Subcutaneous adipose tissue (tissue), 4 donors: ENCODE results near the gene DUSP28. TPM values are rescaled to one million over a fixed set of nuclear protein-coding genes. Genes with fewer than 3 reads are reported as not detected.

ENCODE experiments used
- total RNA-seq, 4 donors: library from RNA; depleted of rRNA; stranded (reverse); fragments of >200 nt; gene quantifications; one replicate each; pipeline ENCODE4 v1.1.0, GENCODE V29; 2016
- TF ChIP-seq, protein P1 (sequence below): fragments of 450-650 bp; IDR thresholded peaks from one replicate; pipeline ENCODE4 v1.5.1; 2016; ENCODE audit warnings: low read depth, mild to moderate bottlenecking, control low read depth, antibody characterized with exemption, moderate library complexity

Gene DUSP28
- total RNA-seq, 4 donors from 2014 or later: 2.8 to 7.2 (median 4.8) TPM

DNA sequence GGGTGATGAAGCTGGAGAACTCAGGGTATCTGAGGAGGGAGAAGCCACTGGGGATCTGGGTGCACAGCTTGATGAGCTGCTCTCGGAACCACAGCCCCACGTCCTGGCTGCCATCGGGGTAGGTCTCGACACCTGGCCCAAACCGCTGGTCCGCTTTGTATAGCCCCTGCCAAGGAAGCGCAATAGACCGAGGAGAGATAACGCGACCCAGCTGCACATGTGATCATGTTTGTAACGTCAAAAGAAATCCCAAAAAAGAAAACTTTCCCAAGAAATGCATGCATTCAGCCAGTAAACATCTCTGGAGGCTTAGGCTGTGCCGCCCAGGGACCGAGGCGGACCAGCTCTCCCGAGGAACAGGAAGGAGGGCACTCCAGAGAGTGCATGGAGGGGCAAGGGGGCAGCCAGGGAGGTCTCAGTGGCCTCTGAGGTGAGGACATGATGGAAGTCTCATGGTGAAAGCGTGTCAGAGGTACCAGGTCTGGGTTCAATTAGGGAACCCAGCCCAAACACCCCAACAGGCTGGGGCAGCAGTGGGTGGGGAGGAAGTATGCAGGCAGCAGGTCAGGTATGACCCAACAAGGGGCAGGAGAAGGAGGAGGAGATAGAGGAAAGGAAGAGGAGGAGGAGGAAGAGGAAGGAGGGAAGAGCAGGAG, 30.7 kb upstream of the DUSP28 start:
- TF ChIP-seq, protein P1, sequence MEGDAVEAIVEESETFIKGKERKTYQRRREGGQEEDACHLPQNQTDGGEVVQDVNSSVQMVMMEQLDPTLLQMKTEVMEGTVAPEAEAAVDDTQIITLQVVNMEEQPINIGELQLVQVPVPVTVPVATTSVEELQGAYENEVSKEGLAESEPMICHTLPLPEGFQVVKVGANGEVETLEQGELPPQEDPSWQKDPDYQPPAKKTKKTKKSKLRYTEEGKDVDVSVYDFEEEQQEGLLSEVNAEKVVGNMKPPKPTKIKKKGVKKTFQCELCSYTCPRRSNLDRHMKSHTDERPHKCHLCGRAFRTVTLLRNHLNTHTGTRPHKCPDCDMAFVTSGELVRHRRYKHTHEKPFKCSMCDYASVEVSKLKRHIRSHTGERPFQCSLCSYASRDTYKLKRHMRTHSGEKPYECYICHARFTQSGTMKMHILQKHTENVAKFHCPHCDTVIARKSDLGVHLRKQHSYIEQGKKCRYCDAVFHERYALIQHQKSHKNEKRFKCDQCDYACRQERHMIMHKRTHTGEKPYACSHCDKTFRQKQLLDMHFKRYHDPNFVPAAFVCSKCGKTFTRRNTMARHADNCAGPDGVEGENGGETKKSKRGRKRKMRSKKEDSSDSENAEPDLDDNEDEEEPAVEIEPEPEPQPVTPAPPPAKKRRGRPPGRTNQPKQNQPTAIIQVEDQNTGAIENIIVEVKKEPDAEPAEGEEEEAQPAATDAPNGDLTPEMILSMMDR: no peak

DNA sequence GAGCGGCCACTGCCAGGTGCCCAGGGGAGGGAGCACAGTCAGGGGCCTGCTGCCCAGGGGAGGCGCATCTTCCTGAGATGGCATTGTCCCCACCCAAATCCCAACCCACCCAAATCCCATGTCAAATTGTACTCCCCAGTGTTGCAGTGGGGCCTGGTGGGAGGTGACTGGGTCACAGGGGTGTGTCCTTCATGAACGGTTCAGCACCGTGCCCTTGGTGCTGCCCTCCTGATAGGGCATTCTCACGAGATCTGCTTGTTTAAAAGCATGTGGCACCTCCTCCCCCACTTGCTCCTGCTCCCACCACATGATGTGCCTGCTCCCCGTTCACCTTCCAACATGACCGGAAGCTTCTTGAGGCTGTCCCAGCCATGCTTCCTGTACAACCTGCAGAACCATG, 30.0 kb upstream of the DUSP28 start:
- TF ChIP-seq, protein P1: no peak

DNA sequence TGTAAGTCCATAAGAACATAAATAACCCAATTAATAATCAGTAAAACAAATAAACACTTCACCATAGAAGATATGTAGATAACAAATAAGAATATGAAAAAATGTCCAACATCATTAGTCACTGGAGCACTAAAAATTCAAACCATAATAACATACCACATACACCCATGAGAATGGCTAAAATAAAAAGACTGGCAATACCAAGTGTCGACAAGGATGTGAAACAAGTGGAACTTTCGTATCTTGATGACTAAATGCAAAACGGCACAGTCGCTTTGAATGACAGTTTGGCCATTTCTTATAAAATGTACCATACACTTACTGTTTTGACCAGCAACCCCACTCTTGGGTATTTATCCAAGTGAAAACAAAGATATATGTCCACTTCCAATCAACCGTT, 29.1 kb upstream of the DUSP28 start:
- TF ChIP-seq, protein P1: no peak

DNA sequence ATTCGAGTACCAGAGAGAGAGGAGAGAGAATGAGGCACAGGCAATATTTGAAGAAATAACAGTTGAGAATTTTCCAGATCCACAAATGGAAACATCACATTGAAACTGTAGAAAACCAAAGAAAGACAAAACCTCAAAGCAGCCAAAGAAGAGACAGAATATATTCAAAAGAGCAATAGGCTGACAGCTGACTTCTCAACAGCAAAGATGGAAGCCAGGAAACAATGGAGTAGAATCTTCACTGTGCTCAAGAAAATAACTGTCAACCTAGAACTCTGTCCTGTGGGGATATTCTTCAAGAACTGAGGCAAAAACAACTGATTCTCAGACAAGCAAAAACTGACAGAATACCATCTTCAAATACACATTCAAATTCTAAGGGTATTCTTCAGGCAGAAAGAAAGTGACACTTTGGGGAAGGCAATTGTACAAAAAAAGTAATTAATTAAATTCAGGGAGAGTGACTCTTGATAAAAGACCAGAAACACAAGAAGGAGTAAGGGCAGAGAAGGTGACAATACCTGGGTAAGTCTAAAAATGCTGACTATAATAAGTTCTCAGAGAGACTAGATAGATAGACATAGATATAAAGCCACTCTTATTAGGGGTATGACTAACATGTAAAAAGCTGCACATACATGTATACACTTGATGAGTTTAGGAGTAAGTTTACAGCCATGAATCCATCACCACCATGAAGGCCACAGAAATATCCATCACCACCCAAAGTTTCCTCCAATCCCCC, 28.0 kb upstream of the DUSP28 start:
- TF ChIP-seq, protein P1: no peak

DNA sequence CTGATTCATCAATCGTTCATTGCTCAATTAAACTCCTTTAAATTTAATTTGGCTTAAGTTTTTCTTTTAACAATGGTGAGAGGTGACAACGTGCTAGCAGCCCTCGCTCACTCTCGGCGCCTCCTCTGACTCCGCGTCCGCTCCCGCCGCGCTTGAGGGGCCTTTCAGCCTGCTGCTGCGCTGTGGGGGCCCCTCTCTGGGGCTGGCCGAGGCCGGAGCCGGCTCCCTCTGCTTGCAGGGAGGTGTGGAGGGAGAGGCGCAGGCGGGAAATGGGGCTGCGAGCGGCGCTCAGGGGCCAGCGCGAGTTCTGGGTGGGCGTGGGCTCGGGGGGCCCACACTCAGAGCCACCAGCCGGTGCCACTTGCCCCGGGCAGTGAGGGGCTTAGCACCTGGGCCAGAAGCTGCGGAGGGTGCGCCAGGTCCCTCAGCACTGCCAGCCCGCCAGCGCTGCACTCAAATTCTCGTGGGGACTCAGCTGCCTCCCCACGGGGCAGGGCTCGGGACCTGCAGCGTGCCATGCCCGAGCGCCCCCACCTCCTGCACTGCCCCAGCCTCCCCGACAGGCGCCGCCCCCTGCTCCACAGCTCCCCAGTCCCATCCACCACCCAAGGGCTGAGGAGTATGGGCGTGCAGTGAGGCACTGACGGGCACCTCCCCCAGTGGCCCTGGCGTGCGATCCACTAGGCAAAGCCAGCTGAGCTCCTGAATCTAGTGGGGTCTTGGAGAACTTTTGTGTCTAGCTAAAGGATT, 22.0 kb upstream of the DUSP28 start:
- TF ChIP-seq, protein P1: no peak

DNA sequence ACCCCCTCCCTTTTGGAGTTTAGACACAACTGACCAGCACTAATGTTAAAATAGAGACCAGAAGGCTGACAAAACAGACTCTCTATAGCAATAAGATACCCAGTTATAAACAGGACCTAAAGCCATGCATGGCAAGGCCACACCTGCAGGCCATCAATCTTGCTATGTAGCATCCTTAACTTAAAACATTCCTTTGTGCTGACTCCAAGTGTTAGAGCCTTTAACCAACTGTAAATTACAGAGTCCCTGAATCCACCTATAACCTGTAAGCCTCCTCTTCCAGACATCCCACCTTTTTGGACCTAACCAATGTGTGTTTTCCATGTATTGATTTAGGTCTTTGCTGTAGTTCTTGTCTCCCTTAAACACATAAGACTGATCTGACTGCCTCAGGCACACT, 20.3 kb upstream of the DUSP28 start:
- TF ChIP-seq, protein P1: no peak

DNA sequence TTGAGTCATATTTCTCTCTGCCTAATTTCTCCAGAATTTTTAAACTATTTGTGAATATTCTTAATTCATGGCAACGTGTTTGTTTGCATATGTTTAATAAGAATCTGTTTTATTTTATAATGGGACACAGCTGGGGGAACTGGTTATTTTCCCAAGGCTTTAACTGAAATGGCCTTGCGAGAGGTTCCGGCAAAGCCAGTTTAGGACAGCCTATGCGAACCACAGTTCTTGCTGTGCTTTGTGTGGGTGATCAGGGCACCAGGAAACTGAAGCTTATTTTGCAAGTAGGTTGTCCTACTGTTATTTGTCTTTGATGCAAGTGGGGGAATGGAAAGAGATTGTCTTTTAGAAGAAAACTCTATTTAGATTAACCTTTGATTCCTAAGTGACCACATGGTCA, 8.9 kb upstream of the DUSP28 start:
- TF ChIP-seq, protein P1: no peak
